Panc1 (cell line): ENCODE results near the gene ZNF200. TPM values are rescaled to one million over a fixed set of nuclear protein-coding genes. Genes with fewer than 3 reads are reported as not detected.

Source experiments
- ATAC-seq: fragments of 200-7000 bp; cut with Tn5 transposase; 2 replicates; pipeline ENCODE4 v1.9.1; 2020; ENCODE audit warnings: mild to moderate bottlenecking, moderate library complexity
- BruUV-seq: library from RNA; stranded (reverse); fragments of 400-500 nt; replicated peaks from 2 replicates; lab custom pipeline; 2021; lab: Mats Ljungman, UMichigan
- CTCF ChIA-PET: fragments of 300-600 bp; sonication (Branson Sonifier 250); formaldehyde crosslinking; loops from one replicate; lab custom pipeline; 2022; ENCODE audit warnings: antibody characterized with exemption; lab: Charles Lee
- POLR2A ChIA-PET: fragments of 300-600 bp; sonication (Branson Sonifier 250); formaldehyde crosslinking; loops from one replicate; lab custom pipeline; 2022; ENCODE audit warnings: antibody characterized with exemption; lab: Charles Lee
- DNase-seq: peaks from one replicate; pipeline ENCODE4 v3.0.0-alpha.2; 2010; ENCODE audit warnings: low read depth, low spot score
- H3K27ac ChIP-seq: 2 replicates; pipeline ENCODE4 v1.5.1; 2011; ENCODE audit warnings: mild to moderate bottlenecking, low read length, inconsistent platforms
- H3K27me3 ChIP-seq: fragments of 200-500 bp; sonication (Bioruptor generic); 2 replicates; pipeline ENCODE4 v1.6.0; 2014; ENCODE audit warnings: low read length, inconsistent platforms; ENCODE audit not compliant: control insufficient read depth, insufficient read depth
- H3K36me3 ChIP-seq: fragments of 200-500 bp; sonication (Bioruptor generic); 2 replicates; pipeline ENCODE4 v1.5.1; 2014; ENCODE audit warnings: inconsistent platforms, mild to moderate bottlenecking, low read length, moderate library complexity; ENCODE audit not compliant: control insufficient read depth, insufficient read depth
- H3K4me1 ChIP-seq: 2 replicates; pipeline ENCODE4 v1.5.1; 2011; ENCODE audit warnings: inconsistent platforms, mild to moderate bottlenecking, low read length, moderate library complexity; ENCODE audit not compliant: control insufficient read depth, insufficient read depth
- H3K4me3 ChIP-seq, 2 experiments: 2 replicates each; pipeline ENCODE4 v1.5.1; 2011 to 2012; ENCODE audit warnings: low read depth in 2 of 2, low read length in 2 of 2, mild to moderate bottlenecking in 2 of 2, inconsistent platforms in 1 of 2, moderate library complexity in 1 of 2
- H3K9me3 ChIP-seq: fragments of 200-500 bp; sonication (Bioruptor generic); 2 replicates; pipeline ENCODE4 v1.5.1; 2014; ENCODE audit warnings: low read depth, mild to moderate bottlenecking, inconsistent platforms, low read length, moderate library complexity; ENCODE audit not compliant: control insufficient read depth, insufficient read depth
- POLR2AphosphoS5 ChIP-seq: IDR thresholded peaks from 2 replicates; pipeline ENCODE4 v1.6.1; 2012; ENCODE audit warnings: mild to moderate bottlenecking, low read depth, low read length, moderate library complexity
- SIN3A ChIP-seq: IDR thresholded peaks from 2 replicates; pipeline ENCODE4 v1.6.1; 2012; ENCODE audit warnings: low read depth, mild to moderate bottlenecking, low read length, moderate library complexity, borderline replicate concordance; ENCODE audit not compliant: insufficient read depth
- TCF7L2 ChIP-seq: IDR thresholded peaks from 2 replicates; pipeline ENCODE4 v1.6.1; 2011; ENCODE audit warnings: mild to moderate bottlenecking, low read depth, low read length, inconsistent platforms
- in situ Hi-C: cut with HindIII; loops from 2 replicates; pipeline ENCODE4 v1.10.0; 2016; ENCODE audit warnings: low sequenced_read_pairs, low pct_unique_long_range_greater_than_20kb
- intact Hi-C: fragments of 100-400 bp; cut with micrococcal nuclease; formaldehyde crosslinking; loops from one replicate; pipeline ENCODE4 v1.10.0; 2022; ENCODE audit not compliant: unreplicated experiment
- total RNA-seq: library from RNA; stranded (reverse); gene quantifications from one replicate; pipeline ENCODE4 v1.2.1, GENCODE V29; 2021; ENCODE audit not compliant: unreplicated experiment
- TF ChIP-seq, protein P1 (sequence below), 2 experiments: IDR thresholded peaks; 2 replicates each; pipeline ENCODE4 v1.6.1; 2011 to 2012; ENCODE audit warnings: low read depth in 2 of 2, control low read depth in 1 of 2, low read length in 1 of 2, mild to moderate bottlenecking in 1 of 2, moderate library complexity in 1 of 2; ENCODE audit not compliant: insufficient read depth in 1 of 2
- TF ChIP-seq, protein P2 (sequence below): fragments of 450-650 bp; IDR thresholded peaks from 2 replicates; pipeline ENCODE4 v1.5.1; 2017; ENCODE audit warnings: mild to moderate bottlenecking

ZNF200 gene
- total RNA-seq, 1 experiment from 2014 or later, result 12.4 TPM

DNA sequence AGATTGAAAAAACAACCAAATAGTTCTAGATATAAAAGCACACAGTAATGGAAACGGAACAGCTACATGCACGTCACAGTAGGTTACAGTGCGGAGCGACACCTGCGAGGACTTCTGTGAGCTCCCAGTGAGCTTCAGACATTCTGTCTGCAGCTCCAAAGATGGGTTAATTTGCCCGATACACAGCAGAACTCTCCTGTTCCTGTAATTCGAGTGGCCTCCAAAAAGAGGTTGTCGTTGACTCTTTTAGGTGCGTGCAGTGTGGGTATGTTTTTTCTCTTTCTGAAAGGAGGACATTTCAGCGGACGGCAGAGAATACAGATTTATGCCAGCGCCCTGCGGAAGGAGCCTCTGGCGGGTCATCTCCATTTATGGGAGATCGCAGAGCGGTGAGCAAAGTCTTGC is 44.0 kb downstream of the ZNF200 start:
- in situ Hi-C loops (no loop called here), intact Hi-C loops (no loop called here)
- peak; percentile 38 for DNase-seq
- TF ChIP-seq POLR2AphosphoS5 (no peak), SIN3A (no peak), TCF7L2 (no peak)
- TF ChIP-seq, protein P1, sequence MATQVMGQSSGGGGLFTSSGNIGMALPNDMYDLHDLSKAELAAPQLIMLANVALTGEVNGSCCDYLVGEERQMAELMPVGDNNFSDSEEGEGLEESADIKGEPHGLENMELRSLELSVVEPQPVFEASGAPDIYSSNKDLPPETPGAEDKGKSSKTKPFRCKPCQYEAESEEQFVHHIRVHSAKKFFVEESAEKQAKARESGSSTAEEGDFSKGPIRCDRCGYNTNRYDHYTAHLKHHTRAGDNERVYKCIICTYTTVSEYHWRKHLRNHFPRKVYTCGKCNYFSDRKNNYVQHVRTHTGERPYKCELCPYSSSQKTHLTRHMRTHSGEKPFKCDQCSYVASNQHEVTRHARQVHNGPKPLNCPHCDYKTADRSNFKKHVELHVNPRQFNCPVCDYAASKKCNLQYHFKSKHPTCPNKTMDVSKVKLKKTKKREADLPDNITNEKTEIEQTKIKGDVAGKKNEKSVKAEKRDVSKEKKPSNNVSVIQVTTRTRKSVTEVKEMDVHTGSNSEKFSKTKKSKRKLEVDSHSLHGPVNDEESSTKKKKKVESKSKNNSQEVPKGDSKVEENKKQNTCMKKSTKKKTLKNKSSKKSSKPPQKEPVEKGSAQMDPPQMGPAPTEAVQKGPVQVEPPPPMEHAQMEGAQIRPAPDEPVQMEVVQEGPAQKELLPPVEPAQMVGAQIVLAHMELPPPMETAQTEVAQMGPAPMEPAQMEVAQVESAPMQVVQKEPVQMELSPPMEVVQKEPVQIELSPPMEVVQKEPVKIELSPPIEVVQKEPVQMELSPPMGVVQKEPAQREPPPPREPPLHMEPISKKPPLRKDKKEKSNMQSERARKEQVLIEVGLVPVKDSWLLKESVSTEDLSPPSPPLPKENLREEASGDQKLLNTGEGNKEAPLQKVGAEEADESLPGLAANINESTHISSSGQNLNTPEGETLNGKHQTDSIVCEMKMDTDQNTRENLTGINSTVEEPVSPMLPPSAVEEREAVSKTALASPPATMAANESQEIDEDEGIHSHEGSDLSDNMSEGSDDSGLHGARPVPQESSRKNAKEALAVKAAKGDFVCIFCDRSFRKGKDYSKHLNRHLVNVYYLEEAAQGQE (IDR thresholded peaks at IDR 0.05; ENCODE audit: insufficient read depth in 1 of 2, low read depth in 2 of 2, low read length in 1 of 2), result no peak
- TF ChIP-seq, protein P2, sequence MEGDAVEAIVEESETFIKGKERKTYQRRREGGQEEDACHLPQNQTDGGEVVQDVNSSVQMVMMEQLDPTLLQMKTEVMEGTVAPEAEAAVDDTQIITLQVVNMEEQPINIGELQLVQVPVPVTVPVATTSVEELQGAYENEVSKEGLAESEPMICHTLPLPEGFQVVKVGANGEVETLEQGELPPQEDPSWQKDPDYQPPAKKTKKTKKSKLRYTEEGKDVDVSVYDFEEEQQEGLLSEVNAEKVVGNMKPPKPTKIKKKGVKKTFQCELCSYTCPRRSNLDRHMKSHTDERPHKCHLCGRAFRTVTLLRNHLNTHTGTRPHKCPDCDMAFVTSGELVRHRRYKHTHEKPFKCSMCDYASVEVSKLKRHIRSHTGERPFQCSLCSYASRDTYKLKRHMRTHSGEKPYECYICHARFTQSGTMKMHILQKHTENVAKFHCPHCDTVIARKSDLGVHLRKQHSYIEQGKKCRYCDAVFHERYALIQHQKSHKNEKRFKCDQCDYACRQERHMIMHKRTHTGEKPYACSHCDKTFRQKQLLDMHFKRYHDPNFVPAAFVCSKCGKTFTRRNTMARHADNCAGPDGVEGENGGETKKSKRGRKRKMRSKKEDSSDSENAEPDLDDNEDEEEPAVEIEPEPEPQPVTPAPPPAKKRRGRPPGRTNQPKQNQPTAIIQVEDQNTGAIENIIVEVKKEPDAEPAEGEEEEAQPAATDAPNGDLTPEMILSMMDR, result no peak
- peak overlapping the region; percentile 77 to 92 for H3K4me3 ChIP-seq
- ATAC-seq, result no peak
- H3K27me3 ChIP-seq, result no peaks in the 10 kb centered on the region
- no TSS peak for BruUV-seq
- ChIA-PET CTCF (no interaction called here), POLR2A (no interaction called here)
- H3K4me1 ChIP-seq, result peaks cover 14% of the 10 kb centered on the region
- H3K9me3 ChIP-seq, result no peaks in the 10 kb centered on the region
- H3K27ac ChIP-seq, result no peak overlapping the region
- no peaks in the 10 kb centered on the region for H3K36me3 ChIP-seq

DNA sequence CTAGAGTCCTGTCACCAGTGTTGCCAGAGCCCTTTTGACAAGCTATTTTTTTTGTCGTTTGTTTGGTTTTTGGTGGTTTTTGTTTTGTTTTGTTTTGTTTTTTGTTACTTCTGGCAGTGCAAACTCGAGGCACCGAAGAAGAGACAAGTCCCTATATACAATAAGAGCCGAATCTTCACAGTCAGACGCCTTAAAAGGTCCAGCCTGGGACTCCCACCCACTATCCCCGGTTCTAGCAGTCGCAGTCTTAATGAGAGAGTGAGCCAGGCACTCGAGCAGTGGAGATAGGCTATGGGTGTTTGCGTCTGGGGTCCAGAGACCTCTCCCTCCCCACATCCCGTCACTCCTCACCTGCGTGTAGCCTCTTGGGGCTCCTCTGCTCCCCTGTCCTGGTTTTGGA is 45.1 kb downstream of the ZNF200 start:
- no peaks in the 10 kb centered on the region for H3K36me3 ChIP-seq
- H3K9me3 ChIP-seq, result no peaks in the 10 kb centered on the region
- ATAC-seq (no peak), DNase-seq (no peak)
- H3K4me3 ChIP-seq, result peak overlapping the region; percentile 77 to 92
- 0 out of 2 replicates have a peak overlapping the region, but pooled peaks have one; percentile 18 for H3K27ac ChIP-seq
- intact Hi-C loops (no loop called here), in situ Hi-C loops (no loop called here)
- ChIA-PET CTCF (no interaction called here), POLR2A (no interaction called here)
- no TSS peak for BruUV-seq
- peaks cover 14% of the 10 kb centered on the region for H3K4me1 ChIP-seq
- no peaks in the 10 kb centered on the region for H3K27me3 ChIP-seq
- TF ChIP-seq SIN3A (no peak), POLR2AphosphoS5 (no peak)
- TF ChIP-seq, protein P2, result no peak
